H1 (cell line): ENCODE measurements around the gene QSOX1. TPM values are rescaled to one million over a fixed set of nuclear protein-coding genes. Genes with fewer than 3 reads are reported as not detected.

Experiments used
- CHD1 ChIP-seq: IDR thresholded peaks from 2 replicates; pipeline ENCODE4 v1.6.1; 2012; ENCODE audit warnings: low read depth, low read length, improper control_type of control experiment
- CTBP2 ChIP-seq: IDR thresholded peaks from 2 replicates; pipeline ENCODE4 v1.7.0; 2011; ENCODE audit warnings: borderline replicate concordance, mild to moderate bottlenecking, moderate library complexity, mixed read lengths, low read length; ENCODE audit not compliant: insufficient read depth, insufficient read length
- GTF2F1 ChIP-seq: IDR thresholded peaks from 2 replicates; pipeline ENCODE4 v1.6.1; 2012; ENCODE audit warnings: low read depth, low read length, improper control_type of control experiment, borderline replicate concordance
- TCF12 ChIP-seq: IDR thresholded peaks from 2 replicates; pipeline ENCODE4 v1.6.1; 2011; ENCODE audit warnings: low read depth, mild to moderate bottlenecking, low read length
- ZNF274 ChIP-seq: IDR thresholded peaks from 2 replicates; pipeline ENCODE4 v1.7.0; 2012; ENCODE audit warnings: low read length, borderline replicate concordance; ENCODE audit errors: extremely low read depth
- polyA plus RNA-seq, 7 experiments: library from polyadenylated mRNA; depleted of rRNA in 3 of 7; stranded (reverse) in 5 of 7; unstranded in 2 of 7; fragments of >200 nt in 5 of 7; fragments of 200-250 nt in 2 of 7; gene quantifications; 1 replicate in 5 of 7; 2 replicates in 1 of 7; 4 replicates in 1 of 7; pipeline versions ENCODE4 v1.2.1 to v1.2.3, GENCODE V29; 2011 to 2013; ENCODE audit warnings: missing spikeins in 2 of 7, mixed read lengths in 2 of 7
- total RNA-seq: library from RNA; stranded (reverse); fragmentation: NEBNext Ultra II Directional; extraction: Animal tissue kit (Norgen Biotek cat#: 25700); gene quantifications from 2 replicates; pipeline ENCODE4 v1.2.1, GENCODE V29; 2021
- TF ChIP-seq, protein P1 (sequence below): fragments of 300-600 bp; sonication (generic); IDR thresholded peaks from 2 replicates; pipeline ENCODE4 v1.7.1; 2012; ENCODE audit warnings: low read length, moderate library complexity, mild to moderate bottlenecking, inconsistent platforms; ENCODE audit not compliant: insufficient replicate concordance
- TF ChIP-seq, protein P2 (sequence below): IDR thresholded peaks from 2 replicates; pipeline ENCODE4 v1.6.1; 2012; ENCODE audit warnings: low read length, inconsistent platforms

The QSOX1 gene
- total and polyA plus RNA-seq, 2 of the 8 experiments (the other 6 are each of a cell fraction or from before 2014, with no cell fraction given) = 97.7 to 123 TPM

DNA sequence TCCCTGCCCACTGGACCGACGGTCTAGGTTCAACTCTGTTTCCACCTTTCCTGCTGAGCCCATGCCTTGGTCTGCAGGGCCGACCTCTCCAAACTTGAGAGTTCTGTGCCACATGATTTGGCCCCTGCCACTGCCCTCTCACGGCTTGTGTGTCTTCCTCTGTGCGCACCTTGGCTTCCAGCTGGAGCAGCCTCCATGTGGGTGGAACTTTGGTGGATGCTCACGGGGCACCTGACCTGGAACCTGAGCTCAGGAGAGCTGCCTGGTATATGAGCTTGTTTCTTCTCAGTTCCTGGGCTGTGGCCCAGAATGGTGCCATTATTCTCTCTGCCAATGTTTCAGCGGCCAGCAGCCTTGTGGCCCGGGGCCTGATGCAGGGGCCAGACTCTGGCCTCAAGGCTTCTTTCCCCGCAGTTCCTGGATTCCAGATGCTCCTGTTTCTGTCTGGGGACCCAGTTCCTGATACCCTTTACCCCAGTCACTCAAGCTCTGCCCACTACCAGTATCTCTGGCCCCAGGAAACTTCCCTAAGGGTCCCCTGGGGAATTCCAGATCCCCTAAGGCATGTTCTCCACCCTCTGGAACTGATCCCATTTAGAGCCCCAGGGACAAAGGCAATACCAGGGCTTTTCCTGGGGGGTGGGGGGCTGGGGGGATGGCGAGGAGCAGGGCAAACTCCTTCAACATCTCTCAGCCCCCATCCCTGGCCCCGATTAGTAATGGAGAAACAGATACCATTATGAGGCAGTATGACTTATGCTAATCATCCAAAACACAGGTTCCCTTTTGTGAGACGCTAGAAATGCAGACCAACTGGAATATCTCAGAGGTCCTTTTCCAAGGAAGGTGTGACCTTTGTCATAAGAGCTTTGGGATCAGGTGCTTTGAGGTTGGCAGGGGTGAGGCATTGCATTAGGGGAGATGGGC is 11.1 kb downstream of the QSOX1 start (continued):
- TF ChIP-seq, protein P1, sequence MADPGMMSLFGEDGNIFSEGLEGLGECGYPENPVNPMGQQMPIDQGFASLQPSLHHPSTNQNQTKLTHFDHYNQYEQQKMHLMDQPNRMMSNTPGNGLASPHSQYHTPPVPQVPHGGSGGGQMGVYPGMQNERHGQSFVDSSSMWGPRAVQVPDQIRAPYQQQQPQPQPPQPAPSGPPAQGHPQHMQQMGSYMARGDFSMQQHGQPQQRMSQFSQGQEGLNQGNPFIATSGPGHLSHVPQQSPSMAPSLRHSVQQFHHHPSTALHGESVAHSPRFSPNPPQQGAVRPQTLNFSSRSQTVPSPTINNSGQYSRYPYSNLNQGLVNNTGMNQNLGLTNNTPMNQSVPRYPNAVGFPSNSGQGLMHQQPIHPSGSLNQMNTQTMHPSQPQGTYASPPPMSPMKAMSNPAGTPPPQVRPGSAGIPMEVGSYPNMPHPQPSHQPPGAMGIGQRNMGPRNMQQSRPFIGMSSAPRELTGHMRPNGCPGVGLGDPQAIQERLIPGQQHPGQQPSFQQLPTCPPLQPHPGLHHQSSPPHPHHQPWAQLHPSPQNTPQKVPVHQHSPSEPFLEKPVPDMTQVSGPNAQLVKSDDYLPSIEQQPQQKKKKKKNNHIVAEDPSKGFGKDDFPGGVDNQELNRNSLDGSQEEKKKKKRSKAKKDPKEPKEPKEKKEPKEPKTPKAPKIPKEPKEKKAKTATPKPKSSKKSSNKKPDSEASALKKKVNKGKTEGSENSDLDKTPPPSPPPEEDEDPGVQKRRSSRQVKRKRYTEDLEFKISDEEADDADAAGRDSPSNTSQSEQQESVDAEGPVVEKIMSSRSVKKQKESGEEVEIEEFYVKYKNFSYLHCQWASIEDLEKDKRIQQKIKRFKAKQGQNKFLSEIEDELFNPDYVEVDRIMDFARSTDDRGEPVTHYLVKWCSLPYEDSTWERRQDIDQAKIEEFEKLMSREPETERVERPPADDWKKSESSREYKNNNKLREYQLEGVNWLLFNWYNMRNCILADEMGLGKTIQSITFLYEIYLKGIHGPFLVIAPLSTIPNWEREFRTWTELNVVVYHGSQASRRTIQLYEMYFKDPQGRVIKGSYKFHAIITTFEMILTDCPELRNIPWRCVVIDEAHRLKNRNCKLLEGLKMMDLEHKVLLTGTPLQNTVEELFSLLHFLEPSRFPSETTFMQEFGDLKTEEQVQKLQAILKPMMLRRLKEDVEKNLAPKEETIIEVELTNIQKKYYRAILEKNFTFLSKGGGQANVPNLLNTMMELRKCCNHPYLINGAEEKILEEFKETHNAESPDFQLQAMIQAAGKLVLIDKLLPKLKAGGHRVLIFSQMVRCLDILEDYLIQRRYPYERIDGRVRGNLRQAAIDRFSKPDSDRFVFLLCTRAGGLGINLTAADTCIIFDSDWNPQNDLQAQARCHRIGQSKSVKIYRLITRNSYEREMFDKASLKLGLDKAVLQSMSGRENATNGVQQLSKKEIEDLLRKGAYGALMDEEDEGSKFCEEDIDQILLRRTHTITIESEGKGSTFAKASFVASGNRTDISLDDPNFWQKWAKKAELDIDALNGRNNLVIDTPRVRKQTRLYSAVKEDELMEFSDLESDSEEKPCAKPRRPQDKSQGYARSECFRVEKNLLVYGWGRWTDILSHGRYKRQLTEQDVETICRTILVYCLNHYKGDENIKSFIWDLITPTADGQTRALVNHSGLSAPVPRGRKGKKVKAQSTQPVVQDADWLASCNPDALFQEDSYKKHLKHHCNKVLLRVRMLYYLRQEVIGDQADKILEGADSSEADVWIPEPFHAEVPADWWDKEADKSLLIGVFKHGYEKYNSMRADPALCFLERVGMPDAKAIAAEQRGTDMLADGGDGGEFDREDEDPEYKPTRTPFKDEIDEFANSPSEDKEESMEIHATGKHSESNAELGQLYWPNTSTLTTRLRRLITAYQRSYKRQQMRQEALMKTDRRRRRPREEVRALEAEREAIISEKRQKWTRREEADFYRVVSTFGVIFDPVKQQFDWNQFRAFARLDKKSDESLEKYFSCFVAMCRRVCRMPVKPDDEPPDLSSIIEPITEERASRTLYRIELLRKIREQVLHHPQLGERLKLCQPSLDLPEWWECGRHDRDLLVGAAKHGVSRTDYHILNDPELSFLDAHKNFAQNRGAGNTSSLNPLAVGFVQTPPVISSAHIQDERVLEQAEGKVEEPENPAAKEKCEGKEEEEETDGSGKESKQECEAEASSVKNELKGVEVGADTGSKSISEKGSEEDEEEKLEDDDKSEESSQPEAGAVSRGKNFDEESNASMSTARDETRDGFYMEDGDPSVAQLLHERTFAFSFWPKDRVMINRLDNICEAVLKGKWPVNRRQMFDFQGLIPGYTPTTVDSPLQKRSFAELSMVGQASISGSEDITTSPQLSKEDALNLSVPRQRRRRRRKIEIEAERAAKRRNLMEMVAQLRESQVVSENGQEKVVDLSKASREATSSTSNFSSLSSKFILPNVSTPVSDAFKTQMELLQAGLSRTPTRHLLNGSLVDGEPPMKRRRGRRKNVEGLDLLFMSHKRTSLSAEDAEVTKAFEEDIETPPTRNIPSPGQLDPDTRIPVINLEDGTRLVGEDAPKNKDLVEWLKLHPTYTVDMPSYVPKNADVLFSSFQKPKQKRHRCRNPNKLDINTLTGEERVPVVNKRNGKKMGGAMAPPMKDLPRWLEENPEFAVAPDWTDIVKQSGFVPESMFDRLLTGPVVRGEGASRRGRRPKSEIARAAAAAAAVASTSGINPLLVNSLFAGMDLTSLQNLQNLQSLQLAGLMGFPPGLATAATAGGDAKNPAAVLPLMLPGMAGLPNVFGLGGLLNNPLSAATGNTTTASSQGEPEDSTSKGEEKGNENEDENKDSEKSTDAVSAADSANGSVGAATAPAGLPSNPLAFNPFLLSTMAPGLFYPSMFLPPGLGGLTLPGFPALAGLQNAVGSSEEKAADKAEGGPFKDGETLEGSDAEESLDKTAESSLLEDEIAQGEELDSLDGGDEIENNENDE = no peak
- TF ChIP-seq CTBP2 (no peak), CHD1 (no peak), ZNF274 (no peak), GTF2F1 (no peak), TCF12 (no peak)
- TF ChIP-seq, protein P2, sequence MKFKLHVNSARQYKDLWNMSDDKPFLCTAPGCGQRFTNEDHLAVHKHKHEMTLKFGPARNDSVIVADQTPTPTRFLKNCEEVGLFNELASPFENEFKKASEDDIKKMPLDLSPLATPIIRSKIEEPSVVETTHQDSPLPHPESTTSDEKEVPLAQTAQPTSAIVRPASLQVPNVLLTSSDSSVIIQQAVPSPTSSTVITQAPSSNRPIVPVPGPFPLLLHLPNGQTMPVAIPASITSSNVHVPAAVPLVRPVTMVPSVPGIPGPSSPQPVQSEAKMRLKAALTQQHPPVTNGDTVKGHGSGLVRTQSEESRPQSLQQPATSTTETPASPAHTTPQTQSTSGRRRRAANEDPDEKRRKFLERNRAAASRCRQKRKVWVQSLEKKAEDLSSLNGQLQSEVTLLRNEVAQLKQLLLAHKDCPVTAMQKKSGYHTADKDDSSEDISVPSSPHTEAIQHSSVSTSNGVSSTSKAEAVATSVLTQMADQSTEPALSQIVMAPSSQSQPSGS = no peak
- TF ChIP-seq, all 59 proteins: peak for 0
